ENCODE data around the gene GAP43. TPM values are rescaled to one million over a fixed set of nuclear protein-coding genes. Genes with fewer than 3 reads are reported as not detected.

The GAP43 gene
- total RNA-seq, 6 experiments from 2014 or later, result not detected

GRCh38 chr3:115658337-115659181 lies 35.2 kb downstream of the GAP43 start:
- intact Hi-C loops (cut with DNase I), result no loop called here
- peak overlapping the region; percentile 64 to 94 (median 75) for H3K4me3 ChIP-seq
- H3K27ac ChIP-seq, result peak overlapping the region; percentile 51 to 86 (median 77)
- H3K27me3 ChIP-seq, result no peaks in the 10 kb centered on the region
- ATAC-seq (peak; percentile 84 to 97 (median 91)), DNase-seq (peak; percentile 54 to 74 (median 65))
- no peaks in the 10 kb centered on the region for H3K4me1 ChIP-seq
- no peaks in the 10 kb centered on the region for H3K9me3 ChIP-seq
- TF ChIP-seq, protein P1, sequence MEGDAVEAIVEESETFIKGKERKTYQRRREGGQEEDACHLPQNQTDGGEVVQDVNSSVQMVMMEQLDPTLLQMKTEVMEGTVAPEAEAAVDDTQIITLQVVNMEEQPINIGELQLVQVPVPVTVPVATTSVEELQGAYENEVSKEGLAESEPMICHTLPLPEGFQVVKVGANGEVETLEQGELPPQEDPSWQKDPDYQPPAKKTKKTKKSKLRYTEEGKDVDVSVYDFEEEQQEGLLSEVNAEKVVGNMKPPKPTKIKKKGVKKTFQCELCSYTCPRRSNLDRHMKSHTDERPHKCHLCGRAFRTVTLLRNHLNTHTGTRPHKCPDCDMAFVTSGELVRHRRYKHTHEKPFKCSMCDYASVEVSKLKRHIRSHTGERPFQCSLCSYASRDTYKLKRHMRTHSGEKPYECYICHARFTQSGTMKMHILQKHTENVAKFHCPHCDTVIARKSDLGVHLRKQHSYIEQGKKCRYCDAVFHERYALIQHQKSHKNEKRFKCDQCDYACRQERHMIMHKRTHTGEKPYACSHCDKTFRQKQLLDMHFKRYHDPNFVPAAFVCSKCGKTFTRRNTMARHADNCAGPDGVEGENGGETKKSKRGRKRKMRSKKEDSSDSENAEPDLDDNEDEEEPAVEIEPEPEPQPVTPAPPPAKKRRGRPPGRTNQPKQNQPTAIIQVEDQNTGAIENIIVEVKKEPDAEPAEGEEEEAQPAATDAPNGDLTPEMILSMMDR (IDR thresholded peaks at IDR 0.05), result no peak
- 2% methylated on average over 22 of the region's 58 CpGs for WGBS (ENCODE audit: insufficient coverage, low coverage, low lambda C conversion rate, missing lambda C conversion rate)
- no peaks in the 10 kb centered on the region for H3K36me3 ChIP-seq

GRCh38 chr3:115659253-115660220 lies 36.2 kb downstream of the GAP43 start:
- Histone ChIP-seq H3K27ac (peak overlapping the region; percentile 51 to 86 (median 77)), H3K4me1 (no peaks in the 10 kb centered on the region), H3K9me3 (no peaks in the 10 kb centered on the region), H3K36me3 (no peaks in the 10 kb centered on the region), H3K27me3 (no peaks in the 10 kb centered on the region), H3K4me3 (peak overlapping the region in 2 of 3 donors; percentile 75 to 94)
- TF ChIP-seq, protein P1 (IDR thresholded peaks at IDR 0.05), result no peak
- intact Hi-C loops (cut with DNase I), result no loop called here
- DNase-seq (no peak), ATAC-seq (no peak)
- 60% methylated on average over 12 of the region's 12 CpGs for WGBS (ENCODE audit: insufficient coverage, low coverage, low lambda C conversion rate, missing lambda C conversion rate)

DNA sequence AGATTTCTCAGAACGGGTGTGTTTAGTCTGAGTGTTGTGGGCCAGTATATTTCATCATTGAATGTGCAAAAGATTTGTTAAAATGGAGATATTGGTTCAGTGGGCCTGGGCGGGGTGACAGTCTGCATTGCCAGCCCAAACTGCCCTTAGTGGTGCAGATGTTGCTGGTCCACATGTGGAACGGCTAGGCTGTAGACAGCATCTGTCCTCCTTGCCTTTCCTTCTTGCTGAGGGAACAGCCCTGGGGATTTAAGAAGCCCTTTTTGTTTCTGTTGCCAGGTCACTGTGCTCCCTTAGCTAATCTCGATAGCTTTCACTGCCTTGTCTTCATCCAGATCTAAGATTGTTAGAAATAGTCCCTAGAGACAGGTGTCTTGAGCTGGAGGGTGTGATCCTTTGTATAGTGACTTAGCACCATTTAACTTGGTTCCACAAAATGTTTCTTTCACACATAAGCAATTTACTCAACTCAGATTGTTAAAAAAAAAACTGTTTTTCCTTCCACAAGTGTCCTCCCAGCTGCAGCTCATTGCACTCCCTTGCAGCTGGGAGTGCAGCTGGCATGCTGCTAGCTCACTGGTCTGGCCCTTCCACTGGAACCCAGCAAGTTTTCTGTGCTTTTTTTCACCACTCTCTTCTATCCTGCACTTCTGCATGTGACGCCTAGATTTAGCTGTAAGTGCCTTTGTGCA lies 37.5 kb downstream of the GAP43 start:
- intact Hi-C loops (cut with DNase I), result no loop called here
- H3K4me3 ChIP-seq, result no peak overlapping the region
- H3K27ac ChIP-seq, result no peak overlapping the region
- DNase-seq (peak in 1 of 3 donors; percentile 27), ATAC-seq (no peak)
- no peaks in the 10 kb centered on the region for H3K27me3 ChIP-seq
- no peaks in the 10 kb centered on the region for H3K36me3 ChIP-seq
- WGBS (ENCODE audit: insufficient coverage, low coverage, low lambda C conversion rate, missing lambda C conversion rate), result 79% methylated on average over 5 of the region's 5 CpGs
- no peak for TF ChIP-seq POLR2A (IDR thresholded peaks at IDR 0.05)
- TF ChIP-seq, protein P1 (IDR thresholded peaks at IDR 0.05), result no peak
- H3K9me3 ChIP-seq, result no peaks in the 10 kb centered on the region
- H3K4me1 ChIP-seq, result no peaks in the 10 kb centered on the region

DNA sequence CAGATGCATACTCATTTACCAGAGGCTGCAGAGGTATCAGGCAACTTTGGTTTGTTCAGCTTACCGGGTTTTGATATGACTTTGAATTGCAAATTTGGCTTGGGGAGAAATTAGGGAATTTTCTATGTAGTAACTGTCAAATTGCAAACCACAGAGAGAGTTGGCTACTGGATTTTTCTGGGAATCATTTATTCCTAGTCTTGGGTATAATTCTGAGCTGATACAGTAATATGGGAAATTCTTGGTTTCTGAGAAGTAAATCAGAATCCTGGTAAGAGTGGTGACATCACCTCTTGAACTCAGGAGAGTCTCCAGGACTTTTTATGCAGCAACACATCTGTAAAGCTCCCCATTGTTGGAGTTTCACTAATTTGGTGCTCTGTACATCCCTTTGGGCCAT lies 39.0 kb downstream of the GAP43 start:
- intact Hi-C loops (cut with DNase I), result no loop called here
- Histone ChIP-seq H3K4me3 (no peak overlapping the region), H3K27ac (no peak overlapping the region), H3K4me1 (no peaks in the 10 kb centered on the region), H3K27me3 (no peaks in the 10 kb centered on the region), H3K36me3 (no peaks in the 10 kb centered on the region), H3K9me3 (no peaks in the 10 kb centered on the region)
- 88% methylated on average over 1 of the region's 1 CpG for WGBS (ENCODE audit: insufficient coverage, low coverage, low lambda C conversion rate, missing lambda C conversion rate)
- DNase-seq, result no peak
- ATAC-seq, result no peak
- no peak for TF ChIP-seq POLR2A (IDR thresholded peaks at IDR 0.05)
- TF ChIP-seq, protein P1 (IDR thresholded peaks at IDR 0.05), result no peak
